Stromal cell of bone marrow (primary cell): ENCODE data around the gene CHRNA5.
"Not testable (repeated sequence)": the region's sequence is repeated elsewhere in the genome, so short reads cannot be mapped to it uniquely, and the experiment has no call there.

Experiments used
- DNase-seq: peaks from one replicate; pipeline ENCODE4 v3.0.0-alpha.2; 2012; ENCODE audit warnings: low read depth

CHRNA5 gene

DNA sequence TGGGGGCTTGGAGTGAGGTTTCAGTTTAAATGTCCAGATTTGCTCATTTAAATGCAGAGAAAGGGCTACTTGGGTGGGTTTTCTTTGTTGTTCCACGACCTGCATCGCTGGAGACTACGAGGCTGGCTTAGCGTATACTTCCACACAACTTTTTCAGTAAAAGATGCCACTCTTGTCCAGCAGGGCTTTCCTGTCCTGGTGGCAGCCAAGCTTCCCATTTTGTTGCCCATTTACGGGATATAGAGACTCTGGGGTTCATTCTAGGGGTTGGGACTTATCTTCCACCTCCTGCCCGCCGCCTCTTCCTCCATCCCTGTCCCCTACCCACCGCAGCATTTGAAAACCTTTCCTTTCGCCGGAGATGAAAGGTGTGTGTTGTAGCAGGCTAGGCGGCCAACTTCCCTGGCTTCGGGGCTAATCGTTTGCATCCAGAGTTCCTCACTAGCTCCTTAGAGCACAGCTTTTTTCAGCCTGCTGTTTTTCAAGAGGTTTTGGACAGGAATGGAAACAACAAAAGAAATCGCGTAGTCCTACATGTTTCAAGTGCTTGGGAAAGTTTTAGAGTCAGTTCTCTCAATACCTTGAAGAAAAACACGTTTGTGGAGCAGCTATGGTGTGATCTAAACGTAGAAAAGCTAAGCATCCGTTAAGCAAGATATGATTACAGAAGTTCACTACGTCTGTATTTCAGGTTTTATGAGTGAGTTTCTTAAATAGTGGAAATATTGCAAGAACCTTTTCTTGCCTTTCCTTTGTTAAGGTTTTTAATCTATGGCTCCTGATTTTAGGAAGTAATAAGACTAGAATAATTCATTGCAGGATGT, 843 bp downstream of the CHRNA5 start:
- no peak for DNase-seq

DNA sequence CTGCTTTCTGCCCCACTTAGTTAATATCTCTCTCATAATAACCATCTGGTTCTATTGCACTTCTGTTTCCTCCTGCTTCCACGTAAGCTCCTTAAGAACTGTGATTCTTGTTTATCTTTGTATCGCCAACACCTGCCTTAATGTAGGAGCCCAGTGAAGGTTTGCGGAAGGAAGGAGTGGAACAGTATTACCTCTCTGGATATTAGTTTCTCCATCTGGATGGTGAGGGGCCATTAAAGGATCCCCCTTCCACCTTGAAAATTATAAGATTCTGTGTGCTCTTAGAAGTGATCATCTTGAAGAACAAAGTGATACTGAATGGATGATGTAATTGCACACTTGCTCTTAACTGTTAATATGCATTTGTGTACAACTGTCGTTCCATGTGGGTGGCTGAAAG, 2.2 kb downstream of the CHRNA5 start:
- no peak for DNase-seq

DNA sequence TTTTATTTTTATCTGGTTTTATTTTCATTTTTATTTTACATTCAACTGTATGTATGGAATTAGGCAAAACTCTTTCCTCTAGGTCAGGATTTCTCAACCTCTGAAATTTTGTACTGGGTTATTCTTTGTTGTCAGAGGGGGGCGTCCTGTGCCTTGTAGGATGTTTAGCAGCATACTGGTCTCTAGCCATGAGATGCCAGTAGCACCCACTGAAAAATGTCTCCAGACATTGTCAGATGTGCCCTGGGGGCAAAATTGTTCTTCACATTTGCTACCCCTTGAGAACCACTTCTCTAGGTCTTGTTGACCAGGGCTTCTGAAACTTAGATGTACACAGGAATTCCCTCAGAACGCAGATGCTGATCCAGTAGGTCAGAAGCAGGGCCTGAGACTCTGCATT, 5.4 kb downstream of the CHRNA5 start:
- DNase-seq, result no peak

DNA sequence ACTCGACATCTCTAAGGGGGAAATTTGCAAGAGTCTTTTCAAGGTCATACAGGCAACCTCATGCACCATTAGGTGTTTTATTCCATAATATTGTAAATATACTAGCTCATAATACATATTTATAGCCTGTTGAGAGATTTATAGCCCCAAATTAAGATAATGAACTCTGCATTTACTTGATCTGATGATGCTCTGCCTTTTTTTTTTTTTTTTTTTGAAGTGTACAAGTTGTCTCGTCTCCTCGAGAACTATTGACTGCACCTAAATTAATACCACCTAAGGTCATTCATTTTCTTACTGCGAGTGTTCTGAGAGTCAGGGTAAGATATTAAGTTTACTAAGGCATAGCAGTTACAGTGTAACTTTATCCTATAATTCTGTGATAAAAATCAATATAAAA, 6.1 kb downstream of the CHRNA5 start:
- DNase-seq, result no peak

DNA sequence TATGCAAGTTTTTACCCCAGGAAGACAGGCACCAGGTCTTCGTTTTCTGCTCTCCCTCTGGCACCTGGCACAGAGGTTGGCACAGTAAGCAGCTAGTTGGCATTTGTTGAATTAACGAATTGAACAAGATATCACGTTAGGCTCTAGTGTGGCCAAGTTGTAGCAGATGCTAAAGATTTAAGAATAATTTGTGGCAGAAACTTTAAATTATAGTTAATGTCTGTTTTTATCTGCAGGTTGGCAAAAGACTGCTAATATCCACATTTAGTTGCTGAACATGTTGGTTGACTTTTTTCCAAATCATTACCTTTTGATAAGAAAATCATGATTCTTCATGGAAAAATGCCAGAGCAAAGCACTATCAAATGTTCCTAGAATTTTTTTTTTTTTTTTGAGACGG, 8.1 kb downstream of the CHRNA5 start:
- no peak for DNase-seq

DNA sequence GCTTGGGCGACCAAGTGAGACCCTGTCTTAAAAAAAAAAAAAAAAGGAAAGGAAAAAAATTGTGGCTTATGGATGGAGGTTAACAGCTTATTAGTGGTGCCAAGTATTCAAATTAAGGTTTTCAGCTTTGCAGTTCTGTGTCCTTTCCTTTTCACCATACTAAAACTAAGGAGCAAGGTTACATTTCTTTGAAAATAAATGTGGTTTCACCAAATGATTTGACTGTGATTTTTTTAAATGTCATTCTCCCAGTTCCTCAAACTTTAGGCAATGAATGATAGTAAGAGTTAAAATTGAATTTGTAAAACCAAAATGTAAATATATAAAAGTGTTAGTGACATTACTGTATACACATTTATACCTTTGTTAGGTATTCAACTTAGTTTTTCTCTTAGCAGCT, 9.6 kb downstream of the CHRNA5 start:
- no peak for DNase-seq

DNA sequence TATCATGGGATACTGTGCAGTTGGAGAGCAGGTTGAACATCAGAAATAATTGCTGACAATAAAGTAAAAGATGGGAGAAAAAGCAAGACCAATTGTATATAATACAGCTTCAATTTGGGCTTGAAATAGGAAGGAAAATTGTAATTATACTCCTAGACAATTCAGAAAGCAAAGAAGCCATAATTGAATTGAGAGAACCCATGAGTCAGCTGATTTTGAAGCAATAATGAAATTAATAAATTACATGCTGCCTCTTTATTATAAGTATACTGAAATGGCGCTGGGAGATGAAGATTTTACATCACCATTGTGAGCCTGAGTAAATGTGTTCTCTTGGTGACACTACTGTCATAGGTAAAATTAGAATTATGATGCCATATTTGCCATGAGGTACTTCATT, 32.3 kb downstream of the CHRNA5 start:
- no peak for DNase-seq

DNA sequence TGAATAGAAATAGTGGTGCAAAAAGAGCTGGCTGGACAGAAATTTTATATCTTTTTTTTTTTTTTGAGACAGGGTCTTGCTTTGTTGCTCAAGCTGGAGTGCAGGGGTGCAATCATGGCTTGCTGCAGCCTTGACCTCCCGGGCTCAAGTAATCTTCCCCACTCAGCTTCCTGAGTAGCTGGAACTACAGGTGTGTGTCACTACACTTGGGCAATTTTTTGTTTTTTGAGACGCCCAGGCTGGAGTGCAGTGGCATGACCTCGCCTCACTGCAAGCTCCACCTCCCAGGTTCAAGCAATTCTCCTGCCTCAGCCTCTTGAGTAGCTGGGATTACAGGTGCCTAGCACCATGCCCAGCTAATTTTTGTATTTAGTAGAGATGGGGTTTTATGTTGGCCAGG, 33.0 kb downstream of the CHRNA5 start:
- DNase-seq, result no peak

DNA sequence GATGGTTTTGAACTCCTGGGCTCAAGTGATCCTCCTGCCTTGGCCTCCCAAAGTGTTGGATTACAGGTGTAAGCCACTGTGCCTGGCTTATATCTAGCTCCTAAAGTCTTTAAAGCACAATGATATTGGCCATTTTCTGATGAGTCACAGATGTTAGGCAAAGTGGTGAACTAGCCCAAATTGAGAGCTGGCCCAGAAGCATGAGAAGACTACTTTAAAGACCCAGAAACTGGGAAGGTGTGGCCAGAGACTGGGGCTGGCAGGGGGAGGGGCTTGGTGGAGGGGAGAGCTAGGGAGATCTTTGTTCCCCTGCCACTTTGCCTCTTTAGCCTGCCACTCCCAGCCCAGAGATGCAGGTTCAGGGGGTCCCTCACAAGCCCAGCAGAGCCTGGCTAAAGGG, 33.9 kb downstream of the CHRNA5 start:
- DNase-seq, result no peak

DNA sequence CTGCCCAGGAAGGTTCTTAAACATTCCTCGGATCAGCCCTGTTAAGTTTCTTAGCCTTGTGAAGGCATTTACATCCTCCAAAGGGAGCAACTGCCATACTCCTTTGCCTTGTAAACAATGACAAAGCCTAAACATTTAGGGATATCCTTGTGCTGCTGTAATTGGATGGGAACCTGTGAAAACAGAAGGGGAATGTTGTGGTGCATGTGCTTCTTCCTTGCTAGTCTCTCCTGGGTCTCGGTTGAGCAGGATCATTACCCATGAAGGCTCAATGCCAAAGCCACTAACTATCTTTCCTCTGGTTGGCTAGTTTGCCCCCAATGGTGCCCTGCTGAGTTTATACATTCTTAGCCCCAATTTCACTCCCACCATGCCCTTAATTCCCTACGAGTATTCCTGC, 38.1 kb downstream of the CHRNA5 start:
- DNase-seq, result no peak

DNA sequence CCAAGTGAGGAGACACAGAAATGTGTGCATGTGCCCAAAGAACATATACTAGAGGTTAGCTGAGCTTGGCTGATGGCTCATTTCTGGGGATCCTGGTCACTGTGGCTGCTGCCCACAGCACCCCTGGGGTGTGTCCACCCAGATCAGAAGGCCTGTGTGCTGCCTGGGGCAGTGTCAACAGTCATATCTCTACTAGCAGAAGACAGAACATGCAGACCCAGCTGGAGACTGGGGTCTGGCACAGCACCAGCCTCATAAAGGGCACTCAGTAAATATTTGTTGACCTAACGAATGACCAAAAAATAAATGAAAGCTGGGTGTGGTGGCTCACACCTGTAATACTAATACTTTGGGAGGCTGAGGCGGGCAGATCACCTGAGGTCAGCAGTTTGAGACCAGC, 39.1 kb downstream of the CHRNA5 start:
- no peak for DNase-seq

DNA sequence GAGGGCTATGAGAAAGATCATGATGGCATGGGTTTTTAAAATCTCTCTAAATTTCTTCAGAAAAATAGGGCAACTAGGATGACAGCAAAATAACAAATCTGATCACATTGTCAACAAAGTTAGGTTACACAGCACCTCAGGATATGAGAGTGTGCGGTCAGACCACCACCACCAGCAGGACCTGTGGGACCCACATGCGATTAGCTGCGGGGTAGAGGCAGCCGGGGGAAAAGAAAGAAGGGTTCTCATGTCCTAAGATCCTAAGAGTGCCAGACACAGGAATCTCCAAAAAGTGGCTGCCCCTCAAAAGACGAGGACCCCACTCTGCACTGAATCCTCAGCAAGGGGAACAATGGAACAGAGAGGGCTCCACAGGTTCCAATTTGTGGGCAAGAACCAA, 39.9 kb downstream of the CHRNA5 start:
- no peak for DNase-seq

DNA sequence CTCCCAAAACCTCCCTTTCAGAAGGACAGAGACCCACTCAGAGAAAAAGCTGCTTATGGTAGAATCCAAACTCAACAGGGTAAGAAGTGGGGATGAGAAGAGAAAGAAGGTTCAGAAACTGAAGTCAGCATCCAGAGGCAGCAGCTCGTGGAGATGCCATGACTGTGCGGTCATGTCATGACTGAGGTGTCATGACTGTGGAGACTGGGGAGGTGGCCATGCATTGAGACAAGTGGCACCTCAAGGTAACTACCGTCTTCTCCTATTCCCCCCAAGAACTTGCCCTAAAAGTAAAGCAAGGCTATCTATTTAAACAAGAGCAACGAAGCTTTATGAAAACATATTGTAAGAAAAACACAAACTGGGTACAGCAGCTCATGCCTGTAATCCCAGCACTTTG, 40.4 kb downstream of the CHRNA5 start:
- no peak for DNase-seq

DNA sequence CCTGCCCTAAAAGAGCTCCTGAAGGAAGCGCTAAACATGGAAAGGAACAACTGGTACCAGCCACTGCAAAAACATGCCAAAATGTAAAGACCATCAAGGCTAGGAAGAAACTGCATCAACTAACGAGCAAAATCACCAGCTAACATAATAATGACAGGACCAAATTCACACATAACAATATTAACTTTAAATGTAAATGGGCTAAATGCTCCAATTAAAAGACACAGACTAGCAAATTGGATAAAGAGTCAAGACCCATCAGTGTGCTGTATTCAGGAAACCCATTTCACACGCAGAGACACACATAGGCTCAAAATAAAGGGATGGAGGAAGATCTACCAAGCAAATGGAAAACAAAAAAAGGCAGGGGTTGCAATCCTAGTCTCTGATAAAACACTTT, 44.2 kb downstream of the CHRNA5 start:
- DNase-seq, result not testable (repeated sequence)

DNA sequence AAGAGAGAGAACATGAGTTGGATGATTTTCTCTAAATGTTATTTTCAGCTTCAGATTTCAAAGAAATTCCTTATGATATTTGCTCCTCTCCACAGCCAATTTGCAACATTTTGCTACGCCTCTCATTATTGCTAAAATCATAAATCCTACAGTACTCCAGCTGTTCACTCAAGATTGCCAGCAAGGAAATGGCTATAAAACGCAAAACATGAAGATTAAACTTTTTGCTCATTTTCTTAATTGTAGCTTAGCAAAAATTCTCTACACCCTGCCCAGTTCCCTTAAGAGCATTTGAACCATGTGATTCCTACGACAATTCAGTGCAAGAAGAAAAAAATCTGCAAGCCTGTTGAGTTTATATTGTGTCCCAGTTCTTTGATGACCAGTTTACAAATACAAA, 48.7 kb downstream of the CHRNA5 start:
- DNase-seq, result no peak

DNA sequence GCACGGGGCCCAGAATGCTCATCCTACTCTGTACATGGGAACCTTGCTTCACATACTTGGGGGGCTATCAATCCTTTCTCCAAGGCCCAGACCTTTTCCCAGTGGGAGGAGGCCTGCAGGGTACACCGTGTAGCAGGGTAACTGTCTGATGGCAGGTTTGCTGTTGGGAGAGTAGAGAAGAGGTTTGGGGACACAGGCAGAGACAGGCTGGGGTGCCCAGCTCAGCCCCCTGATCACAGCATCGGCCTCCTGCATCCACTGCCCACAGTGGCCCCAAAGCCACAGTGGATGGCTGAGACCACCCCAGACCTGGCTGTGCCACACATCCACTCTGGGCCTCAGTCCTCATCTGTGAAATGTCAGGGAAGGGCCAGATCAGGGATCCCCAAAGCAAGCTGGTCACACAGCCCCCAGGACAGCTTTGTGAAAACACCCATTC, 49.9 kb downstream of the CHRNA5 start:
- DNase-seq, result no peak

DNA sequence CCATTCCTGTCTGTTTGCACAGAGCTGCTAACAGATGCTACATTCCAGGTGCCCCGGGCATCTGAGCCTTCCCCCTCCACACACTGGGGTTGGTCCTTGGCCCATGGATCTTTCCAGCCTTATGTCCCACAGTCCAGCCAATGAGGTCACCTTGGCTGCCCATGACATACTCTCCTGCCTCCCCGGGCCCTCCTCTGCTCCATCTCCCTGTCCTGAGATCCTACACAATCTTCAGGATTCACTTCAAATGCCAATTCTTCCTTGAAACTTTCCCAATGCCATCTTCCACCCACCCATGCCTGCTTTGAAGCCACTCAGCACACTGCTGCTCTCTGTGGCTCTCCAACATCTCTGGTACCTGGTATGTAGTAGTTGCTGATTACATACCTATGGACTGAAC, 51.2 kb downstream of the CHRNA5 start:
- DNase-seq, result no peak

DNA sequence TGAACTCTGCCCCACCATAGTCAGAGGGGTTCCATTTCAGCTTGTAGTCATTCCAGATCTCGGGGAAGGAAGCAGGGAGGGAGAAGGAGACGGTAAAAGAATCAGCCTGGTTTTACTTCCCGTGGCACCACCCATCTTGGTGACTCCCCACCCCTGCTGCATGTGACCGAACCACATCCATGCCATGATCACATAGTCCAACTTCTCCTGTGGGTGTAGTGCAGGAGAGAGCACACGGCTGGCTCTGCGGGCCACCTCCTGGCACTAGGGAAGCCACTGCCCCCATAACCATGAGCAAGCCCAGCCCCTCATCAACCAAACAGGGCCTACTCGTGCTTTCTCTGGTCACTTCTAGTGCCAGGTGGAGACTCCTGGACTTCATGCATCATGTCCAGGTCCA, 51.8 kb downstream of the CHRNA5 start:
- DNase-seq, result no peak

DNA sequence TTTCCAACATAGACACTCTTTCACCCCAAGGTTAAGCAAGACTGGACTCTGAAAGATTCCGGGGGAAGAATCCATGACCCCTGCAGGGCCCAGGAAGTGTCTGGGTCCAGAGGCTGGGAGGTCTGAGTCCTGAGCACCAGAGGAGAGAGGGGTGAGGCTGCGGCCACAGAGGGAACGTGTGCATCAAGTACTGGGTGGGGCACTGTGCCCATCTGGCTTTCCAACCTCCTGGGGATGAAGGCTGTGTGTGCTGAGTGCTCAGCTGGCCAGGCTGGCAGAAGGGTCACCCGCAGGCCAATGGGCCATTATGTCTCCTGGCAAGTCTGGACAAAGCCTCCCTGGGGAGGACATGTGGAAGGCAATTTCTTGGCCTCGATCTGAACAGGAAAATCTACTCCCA, 52.2 kb downstream of the CHRNA5 start:
- DNase-seq, result no peak

DNA sequence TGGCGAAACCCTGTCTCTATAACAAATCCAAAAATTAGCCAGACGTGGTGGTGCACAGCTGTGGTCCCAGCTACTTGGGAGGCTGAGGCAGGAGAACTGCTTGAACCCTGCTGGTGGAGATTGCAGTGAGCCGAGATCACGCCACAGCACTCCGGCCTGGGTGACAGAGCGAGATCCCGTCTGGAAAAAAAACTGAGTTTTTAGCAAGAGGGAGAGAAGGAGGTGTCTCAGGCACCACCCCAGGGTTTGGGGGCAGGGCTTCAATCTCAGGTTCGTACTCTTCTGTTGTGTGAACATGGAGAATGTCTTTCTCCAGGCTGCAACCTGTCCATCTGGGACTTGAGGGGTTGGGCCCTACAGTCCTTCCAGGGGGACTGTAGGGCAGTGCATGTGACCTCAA, 52.7 kb downstream of the CHRNA5 start:
- DNase-seq, result no peak

DNA sequence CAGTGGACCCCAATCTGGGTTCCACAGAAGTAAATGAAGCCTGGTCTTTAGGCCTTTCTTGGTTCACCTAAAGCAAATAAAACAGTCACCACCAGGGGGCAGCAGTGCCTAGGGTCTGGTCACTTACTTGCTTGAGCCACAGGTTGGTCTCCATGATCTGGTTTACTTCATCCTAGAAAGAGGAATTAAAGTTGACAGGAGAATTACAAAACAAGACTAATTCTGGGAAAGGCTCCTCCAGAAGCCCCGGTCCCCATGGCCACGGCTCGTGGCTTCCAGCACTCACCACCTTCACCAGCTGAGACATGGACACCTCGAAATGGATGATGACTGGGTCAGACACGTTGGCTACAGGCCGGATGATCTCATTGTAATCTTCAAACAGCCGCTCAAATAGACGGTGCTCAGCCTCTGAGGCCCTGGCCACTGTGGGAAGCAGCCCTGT, 53.2 kb downstream of the CHRNA5 start:
- peak; percentile 68 for DNase-seq

DNA sequence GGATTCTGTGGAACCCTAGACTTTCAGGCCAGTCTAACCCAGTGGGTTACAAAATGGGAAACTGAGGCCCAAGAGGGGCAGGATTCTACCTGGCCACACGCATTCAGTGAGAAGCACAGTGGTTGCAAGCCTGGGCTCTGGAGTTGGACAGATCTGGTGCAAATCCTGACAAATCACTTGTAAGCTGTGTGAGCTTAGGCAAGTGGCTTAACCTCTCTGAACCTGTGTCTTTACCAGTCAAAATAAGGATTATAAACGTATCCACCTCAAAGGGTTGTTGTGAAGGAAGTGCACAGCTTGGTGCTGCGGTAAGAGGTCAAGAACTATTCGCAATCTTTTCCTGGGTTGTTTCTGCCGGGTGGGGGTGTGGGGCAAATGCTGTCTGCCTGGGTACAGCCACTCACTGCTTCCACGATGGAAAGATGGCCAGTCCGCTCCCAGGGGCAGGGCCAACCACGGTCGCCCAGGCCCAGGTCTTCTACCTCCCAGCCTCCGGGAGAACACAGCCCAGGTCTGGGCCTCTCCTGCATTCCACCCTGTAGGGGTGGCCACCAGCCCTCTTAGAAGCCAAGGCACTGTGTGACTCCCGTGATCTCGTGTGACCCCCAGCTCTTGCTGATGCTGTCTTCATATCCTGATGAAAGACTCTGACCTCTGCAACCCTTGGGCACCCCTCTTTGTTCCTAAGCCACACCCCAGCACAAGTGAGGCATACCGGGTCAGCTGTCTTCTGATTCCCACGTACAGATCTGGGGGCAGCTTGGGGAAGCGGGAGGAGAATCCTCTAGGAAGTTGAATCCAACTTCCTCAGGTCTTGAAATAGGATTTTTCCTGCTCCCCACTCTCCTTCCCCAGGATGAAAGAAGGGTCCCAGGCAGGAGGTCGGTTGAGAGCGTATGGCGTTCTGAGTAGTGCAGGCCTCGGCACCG, 54.0 kb downstream of the CHRNA5 start:
- DNase-seq, result no peak

DNA sequence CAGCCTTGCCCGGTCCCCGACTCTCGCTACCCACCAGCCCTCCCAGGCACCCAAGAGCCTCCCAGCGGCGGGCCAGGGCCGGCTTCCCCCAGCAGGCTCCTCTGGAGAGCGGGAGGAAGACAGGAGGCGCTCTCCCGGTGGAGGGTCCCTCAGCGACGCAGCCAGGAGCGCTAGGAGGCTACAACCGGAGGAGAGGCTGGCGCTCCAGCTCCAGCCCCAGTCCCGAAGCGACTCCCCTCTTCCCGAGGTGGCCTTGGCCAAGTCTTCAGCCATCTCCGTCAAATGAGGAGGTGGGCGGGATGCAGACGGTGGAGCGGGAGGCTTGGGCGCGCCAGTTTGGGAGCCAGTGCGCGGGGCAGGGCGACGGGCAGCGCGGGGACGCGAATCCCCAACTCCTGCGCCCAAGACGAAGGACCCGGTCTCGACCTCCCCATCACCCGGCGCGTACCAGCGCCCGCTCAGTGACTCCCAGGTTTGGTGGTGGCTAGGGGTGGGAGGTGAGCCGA, 54.8 kb downstream of the CHRNA5 start:
- DNase-seq, result no peak
